Bronchial smooth muscle cell (primary cell): ENCODE measurements around the gene PARM1. TPM values are rescaled to one million over a fixed set of nuclear protein-coding genes. Genes with fewer than 3 reads are reported as not detected.

Experiments
- total RNA-seq: library from RNA; depleted of rRNA; stranded (reverse); fragments of >200 nt; gene quantifications from 2 replicates; pipeline ENCODE4 v1.2.1, GENCODE V29; 2014

The PARM1 gene
- 0.09 and 0.16 TPM in 2 replicates for total RNA-seq

GRCh38 chr4:74932832-74933561 is at the start of gene PARM1:
Gene PARM1 (plus strand): TSS chr4:74933116. CDS start chr4:74933328, 212 bp downstream.

Other genes starting within 250 kb of the PARM1 start
- 0.26 and 0.63 TPM in 2 replicates for gene BTC, start 138.6 kb upstream of the PARM1 start, total RNA-seq